BE2C (cell line): Measurements from ENCODE around the gene TSPO2.

Experiments used
- DNase-seq: peaks from one replicate; pipeline ENCODE4 v3.0.0-alpha.2; 2020
- H3K27me3 ChIP-seq: fragments of 250-450 bp; sonication (Bioruptor Pico); 2 replicates; pipeline ENCODE4 v1.5.1; 2020; ENCODE audit warnings: mild to moderate bottlenecking
- H3K36me3 ChIP-seq: fragments of 250-450 bp; sonication (Bioruptor Pico); 2 replicates; pipeline ENCODE4 v1.5.1; 2020; ENCODE audit warnings: mild to moderate bottlenecking
- H3K4me1 ChIP-seq: fragments of 250-450 bp; sonication (Bioruptor Pico); 2 replicates; pipeline ENCODE4 v1.5.1; 2020
- H3K4me3 ChIP-seq: 2 replicates; pipeline ENCODE4 v1.5.1; 2011; ENCODE audit warnings: low read depth, low read length
- H3K9me3 ChIP-seq: fragments of 250-450 bp; sonication (Bioruptor Pico); 2 replicates; pipeline ENCODE4 v1.5.1; 2020
- CTCF ChIP-seq: IDR thresholded peaks from 2 replicates; pipeline ENCODE4 v1.5.1; 2012; ENCODE audit warnings: mild to moderate bottlenecking, low read depth, low read length

TSPO2 gene

DNA sequence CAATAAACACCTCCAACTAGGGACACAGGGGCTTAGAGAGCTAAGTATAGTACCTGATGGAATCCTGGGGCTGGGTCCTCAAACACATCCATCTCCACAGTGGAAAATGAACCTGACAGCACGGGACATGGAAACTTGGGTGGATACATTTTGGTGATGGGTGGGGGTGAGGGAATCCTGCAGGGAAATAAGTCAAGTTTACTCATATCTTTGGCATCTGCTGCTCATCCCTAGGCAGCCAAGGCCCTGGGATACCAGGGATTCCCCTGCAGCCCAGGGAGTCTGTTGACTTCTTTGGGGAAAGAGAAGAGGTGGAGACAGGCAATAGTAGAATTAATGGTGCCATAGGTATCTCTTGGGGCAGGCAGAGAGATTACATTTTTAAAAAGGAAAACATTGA is 17.3 kb downstream of the TSPO2 start:
- Histone ChIP-seq H3K4me1 (no peaks in the 10 kb centered on the region), H3K4me3 (no peak overlapping the region), H3K9me3 (no peaks in the 10 kb centered on the region), H3K36me3 (no peaks in the 10 kb centered on the region; the same call in 1 of the 2 replicates), H3K27me3 (no peaks in the 10 kb centered on the region)
- DNase-seq, result no peak
- TF ChIP-seq CTCF, result no peak

GRCh38 chr6:41061196-41061726 is 19.0 kb downstream of the TSPO2 start:
- Histone ChIP-seq H3K27me3 (no peaks in the 10 kb centered on the region), H3K9me3 (no peaks in the 10 kb centered on the region), H3K4me3 (no peak overlapping the region), H3K36me3 (no peaks in the 10 kb centered on the region; the same call in 1 of the 2 replicates), H3K4me1 (no peaks in the 10 kb centered on the region)
- DNase-seq, result no peak
- no peak for TF ChIP-seq CTCF

GRCh38 chr6:41062056-41062455 is 19.8 kb downstream of the TSPO2 start:
- no peak for TF ChIP-seq CTCF

DNA sequence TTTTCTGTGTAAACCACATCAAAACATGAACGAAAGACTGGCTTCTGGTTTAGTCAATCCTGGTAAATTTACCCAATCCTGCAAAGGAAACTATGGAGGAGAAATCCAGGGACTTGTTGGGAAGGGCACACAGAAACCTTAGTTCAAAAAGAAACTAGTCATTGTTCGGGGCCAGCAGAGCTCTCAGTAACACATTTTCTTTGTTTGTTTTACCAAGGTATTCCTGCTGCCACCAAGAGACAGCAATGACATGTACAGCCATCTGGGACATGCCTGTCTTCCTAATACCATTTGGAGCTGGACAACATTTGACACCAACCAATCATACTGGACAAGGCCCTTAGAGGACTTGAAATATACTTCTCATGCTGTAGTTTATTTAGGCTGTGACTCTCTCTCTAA is 21.6 kb downstream of the TSPO2 start:
- TF ChIP-seq CTCF, result no peak
- Histone ChIP-seq H3K4me3 (no peak overlapping the region), H3K27me3 (no peaks in the 10 kb centered on the region), H3K9me3 (no peaks in the 10 kb centered on the region), H3K4me1 (no peaks in the 10 kb centered on the region), H3K36me3 (no peaks in the 10 kb centered on the region; the same call in 1 of the 2 replicates)
- no peak for DNase-seq

More at GRCh38 chr6:41062056-41062455, 19.8 kb downstream of the TSPO2 start:
- DNase-seq, result no peak
- H3K4me1 ChIP-seq, result no peaks in the 10 kb centered on the region
- H3K4me3 ChIP-seq, result no peak overlapping the region
- no peaks in the 10 kb centered on the region for H3K9me3 ChIP-seq
- H3K27me3 ChIP-seq, result no peaks in the 10 kb centered on the region
- no peaks in the 10 kb centered on the region; the same call in 1 of the 2 replicates for H3K36me3 ChIP-seq

DNA sequence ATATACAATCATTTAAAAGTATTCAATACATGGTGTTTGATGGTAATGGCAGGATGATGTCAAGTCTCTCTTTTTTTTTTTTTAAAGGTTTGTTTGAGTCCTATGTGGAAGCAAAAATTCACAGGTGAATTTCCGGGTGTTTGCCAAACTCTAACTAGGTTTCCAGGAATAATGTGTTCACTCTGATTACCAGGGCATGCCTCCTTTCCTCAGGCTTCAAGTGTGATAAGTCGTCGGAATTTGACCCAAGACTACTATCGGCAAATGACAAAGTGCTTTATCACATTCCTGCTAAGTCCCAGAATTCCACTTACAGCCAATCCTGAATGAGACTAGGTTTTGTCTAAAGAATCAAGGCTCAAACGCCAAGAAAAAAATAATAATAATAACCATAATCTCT is 22.6 kb downstream of the TSPO2 start:
- Histone ChIP-seq H3K9me3 (no peaks in the 10 kb centered on the region), H3K4me3 (no peak overlapping the region), H3K27me3 (no peaks in the 10 kb centered on the region), H3K4me1 (no peaks in the 10 kb centered on the region), H3K36me3 (no peaks in the 10 kb centered on the region; the same call in 1 of the 2 replicates)
- no peak for TF ChIP-seq CTCF
- no peak for DNase-seq

DNA sequence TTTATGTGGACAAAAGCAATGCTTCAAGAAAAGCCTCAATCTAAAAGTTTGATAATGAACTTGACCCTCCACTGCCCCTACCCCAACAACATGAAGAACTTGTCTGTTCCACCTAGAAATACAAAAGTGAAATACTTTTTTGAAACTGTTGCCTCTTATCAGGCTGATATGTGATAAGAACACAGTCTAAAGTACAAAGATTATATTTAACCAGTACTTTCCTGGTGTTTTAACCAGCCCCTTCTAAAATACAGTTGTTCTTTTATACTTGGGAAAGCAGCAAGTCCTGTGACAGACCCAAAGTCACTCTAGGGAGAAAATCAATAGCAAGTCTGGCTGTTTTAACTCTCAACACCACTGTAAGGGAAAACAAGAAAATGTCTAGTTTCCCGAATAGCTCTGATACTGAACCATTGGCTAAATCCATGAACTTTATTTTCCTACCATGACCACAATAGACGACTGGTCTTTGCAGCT is 23.3 kb downstream of the TSPO2 start:
- Histone ChIP-seq H3K4me1 (no peaks in the 10 kb centered on the region), H3K36me3 (no peaks in the 10 kb centered on the region; the same call in 1 of the 2 replicates), H3K4me3 (no peak overlapping the region), H3K9me3 (no peaks in the 10 kb centered on the region), H3K27me3 (no peaks in the 10 kb centered on the region)
- no peak for TF ChIP-seq CTCF
- DNase-seq, result no peak
